ENCODE measurements around the gene LAMB1.
"Not testable (repeated sequence)": the region's sequence is repeated elsewhere in the genome, so short reads cannot be mapped to it uniquely, and the experiment has no call there.

LAMB1 gene

GRCh38 chr7:107973861-107974260, 29.1 kb downstream of the LAMB1 start:
- in situ Hi-C loops (cut with MboI; ENCODE audit: low sequenced_read_pairs), result no loop called here

GRCh38 chr7:107972941-107973376, 30.0 kb downstream of the LAMB1 start:
- in situ Hi-C loops (cut with MboI; ENCODE audit: low sequenced_read_pairs), result no loop called here

GRCh38 chr7:107972075-107972482, 30.9 kb downstream of the LAMB1 start:
- in situ Hi-C loops (cut with MboI; ENCODE audit: low sequenced_read_pairs), result no loop called here

- in situ Hi-C loops (cut with MboI; ENCODE audit: low sequenced_read_pairs), result no loop called here
Measured at GRCh38 chr7:107971613-107972012, 31.3 kb downstream of the LAMB1 start.

- in situ Hi-C loops (cut with MboI; ENCODE audit: low sequenced_read_pairs), result no loop called here
Measured at GRCh38 chr7:107971100-107971499, 31.9 kb downstream of the LAMB1 start.

GRCh38 chr7:107969856-107970255, 33.1 kb downstream of the LAMB1 start:
- in situ Hi-C loops (cut with MboI; ENCODE audit: low sequenced_read_pairs), result no loop called here

- in situ Hi-C loops (cut with MboI; ENCODE audit: low sequenced_read_pairs), result no loop called here
Measured at GRCh38 chr7:107968449-107968848, 34.5 kb downstream of the LAMB1 start.

GRCh38 chr7:107967420-107967819, 35.5 kb downstream of the LAMB1 start:
- in situ Hi-C loops (cut with MboI; ENCODE audit: low sequenced_read_pairs), result no loop called here

GRCh38 chr7:107966711-107967110, 36.2 kb downstream of the LAMB1 start:
- in situ Hi-C loops (cut with MboI; ENCODE audit: low sequenced_read_pairs), result no loop called here

GRCh38 chr7:107964510-107964909, 38.5 kb downstream of the LAMB1 start:
- in situ Hi-C loops (cut with MboI; ENCODE audit: low sequenced_read_pairs), result no loop called here

- in situ Hi-C loops (cut with MboI; ENCODE audit: low sequenced_read_pairs), result no loop called here
Measured at GRCh38 chr7:107962817-107963216, 40.1 kb downstream of the LAMB1 start.

- in situ Hi-C loops (cut with MboI; ENCODE audit: low sequenced_read_pairs), result no loop called here
Measured at GRCh38 chr7:107961405-107961804, 41.6 kb downstream of the LAMB1 start.

GRCh38 chr7:107960272-107960671, 42.7 kb downstream of the LAMB1 start:
- in situ Hi-C loops (cut with MboI; ENCODE audit: low sequenced_read_pairs), result no loop called here

- in situ Hi-C loops (cut with MboI; ENCODE audit: low sequenced_read_pairs), result no loop called here
Measured at GRCh38 chr7:107959527-107959898, 43.4 kb downstream of the LAMB1 start.

- in situ Hi-C loops (cut with MboI; ENCODE audit: low sequenced_read_pairs), result no loop called here
Measured at GRCh38 chr7:107958764-107959526, 44.0 kb downstream of the LAMB1 start.

GRCh38 chr7:107957436-107957835, 45.5 kb downstream of the LAMB1 start:
- in situ Hi-C loops (cut with MboI; ENCODE audit: low sequenced_read_pairs), result no loop called here

GRCh38 chr7:107956950-107957349, 46.0 kb downstream of the LAMB1 start:
- in situ Hi-C loops (cut with MboI; ENCODE audit: low sequenced_read_pairs), result not testable (repeated sequence)

GRCh38 chr7:107955394-107955793, 47.6 kb downstream of the LAMB1 start:
- in situ Hi-C loops (cut with MboI; ENCODE audit: low sequenced_read_pairs), result no loop called here

- in situ Hi-C loops (cut with MboI; ENCODE audit: low sequenced_read_pairs), result no loop called here
Measured at GRCh38 chr7:107953924-107954303, 49.0 kb downstream of the LAMB1 start.

- in situ Hi-C loops (cut with MboI; ENCODE audit: low sequenced_read_pairs), result no loop called here
Measured at GRCh38 chr7:107953265-107953923, 49.6 kb downstream of the LAMB1 start.

- in situ Hi-C loops (cut with MboI; ENCODE audit: low sequenced_read_pairs), result no loop called here
Measured at GRCh38 chr7:107951896-107952295, 51.1 kb downstream of the LAMB1 start.

GRCh38 chr7:107951172-107951787, 51.7 kb downstream of the LAMB1 start:
- in situ Hi-C loops (cut with MboI; ENCODE audit: low sequenced_read_pairs), result no loop called here
